Esophagus squamous epithelium (tissue), 4 donors: ENCODE results near the gene LMNA.

Experiments used
- CTCF ChIP-seq, 6 experiments: fragments of 450-650 bp in 4 of 6; fragments of 200-600 bp in 2 of 6; sonication (generic) in 2 of 6; IDR thresholded peaks; one replicate each; pipeline ENCODE4 v1.5.1; 2016 to 2019; ENCODE audit warnings: antibody characterized with exemption in 6 of 6, mild to moderate bottlenecking in 4 of 6, moderate library complexity in 4 of 6
- POLR2A ChIP-seq, 4 donors: fragments of 450-650 bp; IDR thresholded peaks; one replicate each; pipeline ENCODE4 v1.6.1; 2017; ENCODE audit warnings: antibody characterized with exemption in 4 of 4, mild to moderate bottlenecking in 4 of 4, moderate library complexity in 3 of 4

GRCh38 chr1:156081180-156081916, 33.2 kb upstream of the LMNA start:
- TF ChIP-seq CTCF (IDR thresholded peaks at IDR 0.05), result no peak
- TF ChIP-seq POLR2A (IDR thresholded peaks at IDR 0.05), result no peak
